RCC 7860 (cell line): ENCODE measurements around the gene GAS6.
A peak's percentile ranks its signal among the peaks of the same experiment; 100 is the strongest.
"Not testable (repeated sequence)": the region's sequence is repeated elsewhere in the genome, so short reads cannot be mapped to it uniquely, and the experiment has no call there.

Experiments
- DNase-seq: peaks from one replicate; pipeline ENCODE4 v3.0.0-alpha.2; 2015; ENCODE audit warnings: low spot score
- FAIRE-seq: peaks from 2 replicates; lab custom pipeline; 2012; peaks lifted over from hg19 to GRCh38; lab: Jason Lieb, UNC

The GAS6 gene

DNA sequence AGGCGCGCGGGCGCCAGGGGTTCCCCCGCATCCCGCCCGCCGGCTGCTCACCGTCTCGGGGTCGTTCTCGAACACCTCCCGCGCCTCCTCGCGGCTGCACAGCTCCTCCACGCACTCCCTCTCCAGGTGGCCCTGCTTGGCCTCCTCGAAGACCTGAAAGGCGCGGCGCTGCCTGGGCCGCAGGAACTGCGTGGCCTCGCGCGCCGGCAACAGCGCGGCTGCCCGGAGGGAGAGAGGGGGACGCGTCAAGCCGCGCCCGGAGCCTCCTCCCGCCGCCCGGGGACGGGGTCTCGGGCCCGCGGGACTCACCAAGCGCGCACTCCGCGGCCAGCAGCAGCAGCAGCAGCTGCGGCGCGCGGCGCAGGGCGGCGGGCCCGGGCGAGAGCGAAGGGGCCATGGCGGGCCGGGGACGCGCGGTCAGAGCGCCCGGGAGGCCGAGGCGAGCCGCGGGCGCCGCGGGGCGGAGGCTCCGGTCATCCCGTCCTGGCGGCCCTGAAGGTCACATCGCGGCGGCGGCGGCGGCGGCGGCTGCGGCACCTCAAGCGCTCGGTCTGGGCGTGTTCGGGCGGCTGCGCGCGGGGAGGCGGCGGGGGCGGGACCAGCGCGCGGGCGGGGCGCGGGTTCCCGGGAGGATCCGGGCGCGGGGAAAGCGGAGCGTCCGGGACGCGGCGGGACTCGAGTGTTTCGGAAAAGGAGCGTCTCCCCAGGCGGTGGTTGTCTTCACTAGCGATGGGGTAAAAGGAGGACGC, at the start of gene GAS6:
TSS of gene GAS6 (minus strand) at position 553 of the 749 bp plus-strand sequence. CDS start at position 397, 156 bp downstream.
- DNase-seq = no peak
- FAIRE-seq = no peak

DNA sequence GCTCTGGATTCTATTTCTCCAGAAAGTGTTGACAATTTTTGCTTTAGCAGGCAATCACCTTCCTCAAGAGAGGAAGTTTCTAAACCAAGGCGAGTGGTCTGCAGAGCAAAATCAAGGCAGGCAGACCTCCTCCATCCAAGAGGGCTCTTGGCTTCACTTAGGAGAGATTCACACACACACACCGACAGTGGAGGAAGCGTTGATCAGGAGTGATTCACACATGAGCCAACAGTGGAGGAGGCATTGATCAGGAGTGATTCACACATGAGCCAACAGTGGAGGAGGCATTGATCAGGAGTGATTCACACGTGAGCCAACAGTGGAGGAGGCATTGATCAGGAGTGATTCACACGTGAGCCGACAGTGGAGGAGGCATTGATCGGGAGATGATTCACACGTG, 49.5 kb upstream of the GAS6 start:
- not testable (repeated sequence) for FAIRE-seq, DNase-seq

DNA sequence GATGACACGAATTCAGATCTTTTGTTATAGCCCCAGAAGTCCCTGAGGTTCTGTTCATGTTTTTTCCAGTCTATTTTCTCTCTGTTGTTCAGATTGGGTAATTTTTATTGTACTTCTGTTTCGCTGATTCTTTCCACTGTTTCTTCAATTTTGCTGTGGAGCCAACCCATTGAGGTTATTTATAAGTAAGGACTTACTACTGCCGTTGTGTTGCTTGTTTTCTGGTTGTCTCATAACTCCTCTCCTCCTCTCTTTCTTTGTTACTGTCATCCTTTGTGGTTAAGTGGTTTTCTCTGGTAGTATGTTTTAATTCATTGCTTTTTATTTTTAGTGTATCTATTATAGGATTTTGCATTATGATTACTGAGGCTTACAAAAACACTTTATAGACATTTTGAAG, 48.7 kb upstream of the GAS6 start:
- FAIRE-seq = no peak

DNA sequence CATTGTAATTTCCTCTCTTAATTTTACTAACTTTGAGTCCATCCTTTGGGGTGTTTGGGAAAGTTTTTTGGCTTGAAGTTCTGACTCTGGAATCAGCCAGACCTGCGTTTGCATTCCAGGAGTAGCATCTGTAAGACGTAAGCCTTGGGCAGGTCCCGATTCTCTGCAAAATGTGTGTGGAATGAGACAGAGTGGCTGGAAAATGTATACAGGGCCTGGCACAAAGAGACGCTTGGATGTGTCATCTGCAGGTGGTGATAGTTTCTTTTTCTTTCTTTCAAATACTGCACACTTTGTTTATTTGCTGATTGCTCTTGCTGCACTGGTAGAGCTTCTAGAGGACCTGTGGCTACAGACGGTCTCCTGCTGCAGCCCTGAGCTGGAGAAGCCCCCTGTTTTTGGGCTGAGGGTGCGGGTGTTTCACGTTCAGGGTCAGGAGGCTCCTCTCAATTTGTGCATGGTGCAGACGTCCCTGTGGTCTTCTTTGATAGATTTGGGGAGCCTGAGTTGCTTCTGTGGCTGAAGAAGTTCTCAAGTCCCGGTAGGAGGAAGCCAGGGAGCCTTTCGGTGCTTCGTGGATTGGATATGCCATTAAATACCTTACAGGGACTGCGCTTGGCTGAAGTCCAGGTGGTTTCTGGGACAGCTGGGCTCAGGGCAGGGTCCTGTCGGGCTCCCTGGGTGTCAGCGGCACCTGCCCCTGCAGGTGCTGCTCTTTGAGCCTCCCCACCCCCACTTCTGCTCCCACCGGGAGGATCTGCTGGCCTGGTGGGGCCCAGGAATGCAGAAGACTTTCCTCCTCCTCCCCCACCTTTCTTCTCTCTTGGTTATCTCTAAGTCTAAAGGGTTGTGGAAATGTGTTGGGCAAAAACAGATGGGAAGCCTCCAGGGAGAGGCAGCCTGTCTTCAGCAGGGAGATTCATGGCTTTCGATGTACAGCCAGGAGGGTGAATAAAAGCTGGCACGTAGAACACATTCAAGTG, 44.0 kb upstream of the GAS6 start:
- FAIRE-seq (no peak), DNase-seq (no peak)

More for the DNA sequence above, 48.7 kb upstream of the GAS6 start:
- no peak for DNase-seq

DNA sequence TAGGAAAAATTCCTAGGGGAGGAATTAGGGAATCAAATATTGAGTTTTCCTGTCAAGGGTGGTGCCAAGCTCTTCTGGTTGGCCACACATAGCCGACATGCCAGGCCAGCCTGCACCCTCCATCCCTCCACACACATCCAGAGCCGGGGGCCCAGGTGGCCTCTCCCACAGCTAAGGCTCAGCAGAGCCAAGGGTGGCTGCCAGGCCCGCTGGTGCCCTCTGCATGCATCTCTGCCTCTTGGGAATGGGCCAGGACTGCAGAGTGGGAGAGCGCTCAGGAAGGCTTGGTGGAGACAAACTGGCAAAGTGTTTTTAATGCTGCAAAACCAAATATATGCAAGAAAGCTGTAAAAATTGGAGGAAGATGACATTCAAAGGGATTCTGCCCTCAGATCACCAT, 42.7 kb upstream of the GAS6 start:
- DNase-seq = no peak
- FAIRE-seq = no peak

DNA sequence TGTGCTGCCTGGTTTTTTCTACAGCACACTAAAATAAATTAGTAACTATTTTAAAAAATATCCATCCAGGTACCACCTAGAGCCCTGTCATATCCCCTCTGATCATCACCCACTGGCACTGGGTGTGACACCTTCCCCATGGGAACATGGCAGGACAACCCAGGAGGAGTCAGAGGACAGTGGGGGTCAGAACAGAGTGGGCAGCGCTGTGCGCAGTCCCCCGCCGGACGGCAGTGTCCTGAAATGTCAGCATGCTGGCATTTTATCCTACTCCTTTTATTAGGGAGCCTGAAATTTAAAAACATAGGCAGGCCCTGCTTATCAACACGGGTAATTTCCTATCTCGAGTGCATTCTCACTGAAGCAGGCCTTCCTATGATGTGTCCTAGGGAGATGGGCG, 42.1 kb upstream of the GAS6 start:
- no peak for FAIRE-seq

DNA sequence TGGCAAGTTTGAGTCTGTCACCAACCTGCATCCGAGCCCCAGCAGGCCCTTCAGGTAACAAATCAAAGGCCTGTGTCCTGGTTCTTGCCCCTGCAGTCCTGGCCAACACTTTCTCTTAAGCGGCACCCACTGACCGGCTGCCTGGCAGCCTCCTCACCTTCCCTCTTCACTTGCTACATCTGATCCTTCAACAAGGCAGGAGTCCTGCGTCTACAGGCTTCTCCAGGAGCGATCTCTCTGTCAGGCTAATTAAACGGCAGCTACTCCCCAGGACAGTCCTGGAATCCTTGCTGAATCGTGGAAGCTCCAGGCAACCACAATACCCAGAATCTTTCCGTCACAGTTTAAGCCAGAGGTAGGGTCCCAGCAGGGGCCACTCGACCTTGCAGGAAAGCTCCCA, 41.1 kb upstream of the GAS6 start:
- FAIRE-seq (no peak), DNase-seq (no peak)

More for the DNA sequence above, 42.1 kb upstream of the GAS6 start:
- no peak for DNase-seq

DNA sequence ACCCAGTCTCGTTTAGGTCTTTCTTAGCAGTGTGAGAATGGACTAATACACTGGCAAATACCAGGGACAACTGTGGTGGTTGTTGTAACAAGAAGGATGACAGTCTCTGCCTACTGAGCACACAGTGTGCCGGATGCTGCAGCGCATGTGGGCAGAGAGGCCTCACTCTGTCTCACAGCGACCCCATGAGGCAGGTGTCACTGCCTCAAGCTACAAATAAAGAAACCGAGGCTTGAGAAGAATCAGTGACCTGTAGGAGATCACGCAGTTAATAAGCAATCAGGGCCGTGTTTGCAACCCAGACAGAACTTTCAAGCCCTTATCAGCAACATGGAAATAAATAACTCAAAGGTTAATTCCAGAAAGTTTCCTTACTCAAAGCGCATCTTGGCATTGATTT, 40.5 kb upstream of the GAS6 start:
- peak; percentile 23 for DNase-seq
- FAIRE-seq = no peak

DNA sequence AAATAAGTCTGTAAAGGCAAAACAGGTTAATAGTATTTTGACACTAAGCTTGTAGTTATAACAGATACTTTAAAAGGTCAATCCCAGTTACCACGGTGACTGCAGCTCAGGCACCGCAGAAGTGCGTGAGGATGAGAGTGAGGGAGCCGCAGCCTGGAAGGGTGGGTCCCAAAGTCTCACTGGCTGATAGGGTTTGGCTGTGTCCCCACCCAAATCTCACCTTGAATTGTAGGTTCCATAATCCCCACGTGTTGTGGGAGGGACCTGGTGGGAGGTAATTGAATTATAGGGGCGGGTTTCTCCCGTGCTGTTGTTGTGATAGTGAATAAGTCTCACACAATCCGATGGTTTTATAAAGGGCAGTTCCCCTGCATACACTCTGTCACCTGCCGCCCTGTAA, 40.0 kb upstream of the GAS6 start:
- FAIRE-seq (no peak), DNase-seq (no peak)

DNA sequence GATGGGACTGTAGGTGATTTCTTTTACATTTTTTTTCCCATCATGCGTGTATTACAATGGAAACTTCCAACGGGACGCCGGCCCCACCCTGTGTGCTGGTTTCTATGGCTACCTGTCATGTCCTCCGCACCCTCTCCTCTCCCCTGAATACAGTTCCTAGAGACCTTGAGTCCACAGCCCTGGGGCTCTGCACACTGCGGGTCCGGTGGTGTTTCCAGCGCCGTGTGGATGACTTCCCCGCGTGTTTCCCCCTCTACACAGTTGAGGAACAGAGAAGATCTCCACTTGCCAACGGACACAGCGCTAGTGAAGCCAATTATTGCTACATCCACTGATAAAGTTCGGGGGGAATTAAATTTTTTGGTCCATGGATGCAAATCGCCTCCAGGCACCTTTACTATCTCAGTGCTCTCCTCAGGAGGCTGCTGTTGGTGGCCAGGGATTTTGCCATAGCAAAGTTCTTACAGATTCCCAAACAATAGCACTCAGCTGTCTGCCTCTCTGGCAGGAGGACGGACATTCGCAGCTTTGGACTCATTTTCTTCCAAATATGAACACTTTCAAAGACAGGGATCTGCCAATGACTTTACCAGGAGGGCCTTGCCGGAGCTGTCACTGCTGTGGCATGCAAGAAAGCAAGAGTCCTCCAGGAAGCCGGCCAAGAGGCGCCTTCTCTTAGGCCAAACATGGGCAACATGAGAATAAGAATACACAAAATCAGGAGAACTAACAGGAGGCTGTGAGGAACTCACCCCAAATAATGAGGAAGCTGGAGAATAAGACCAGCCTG, 39.3 kb upstream of the GAS6 start:
- no peak for FAIRE-seq
- DNase-seq = no peak

DNA sequence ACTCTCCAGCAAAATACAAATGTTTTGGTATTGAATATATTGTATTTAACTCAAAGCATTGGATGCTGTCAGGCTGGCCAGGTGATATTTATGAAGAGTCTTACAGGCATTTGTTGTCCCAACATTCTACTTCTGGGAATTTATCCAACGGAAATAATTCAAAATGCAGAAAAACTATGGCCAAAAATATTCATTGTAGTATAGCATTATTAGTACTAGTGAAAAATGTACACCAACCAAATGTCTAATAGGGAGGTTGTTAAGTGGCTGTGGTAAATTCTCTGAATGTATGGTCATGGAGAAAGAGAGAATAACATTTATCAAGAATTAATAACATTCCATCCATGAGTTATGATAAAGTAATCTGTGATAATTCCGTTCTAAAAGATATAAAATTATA, 38.6 kb upstream of the GAS6 start:
- FAIRE-seq (no peak), DNase-seq (no peak)

DNA sequence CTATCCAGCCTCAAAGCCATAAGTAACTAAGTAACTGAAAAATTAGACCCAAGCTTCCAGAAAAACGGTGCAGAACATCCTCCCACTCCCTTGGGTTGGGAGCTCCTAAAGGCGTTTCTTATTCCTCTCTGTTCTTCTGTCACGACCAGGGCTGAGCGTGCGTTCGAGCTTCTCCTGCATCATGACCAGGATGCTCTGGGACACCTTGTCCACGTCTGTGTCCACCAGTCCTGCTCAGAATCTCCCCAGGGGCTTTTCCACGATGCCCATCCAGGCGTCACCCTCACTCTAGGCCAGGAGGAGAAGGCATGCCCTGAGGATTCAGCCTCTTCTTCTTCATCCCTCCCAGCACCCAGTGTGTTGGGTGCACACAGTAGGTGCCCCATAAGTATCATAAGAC, 37.8 kb upstream of the GAS6 start:
- FAIRE-seq (no peak), DNase-seq (no peak)

DNA sequence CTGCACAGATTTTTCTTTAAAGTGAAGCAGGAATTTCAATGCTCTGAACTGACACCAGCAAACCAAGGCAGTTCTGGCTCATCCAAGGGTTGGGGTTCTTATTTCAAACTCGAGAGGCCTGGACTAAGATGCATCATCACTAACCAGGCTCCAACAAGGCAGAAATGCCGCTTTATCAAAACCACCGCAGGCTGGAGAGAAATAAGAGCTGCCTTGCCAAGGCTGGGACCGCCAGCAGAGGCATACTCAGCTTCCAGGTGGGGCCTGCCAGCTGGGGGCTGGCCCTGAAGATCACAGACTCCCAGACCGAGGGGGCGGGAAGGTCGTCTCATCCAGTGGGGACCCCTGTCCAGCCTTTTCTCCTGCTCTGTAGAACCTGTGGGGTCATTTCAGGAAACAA, 37.4 kb upstream of the GAS6 start:
- DNase-seq (no peak), FAIRE-seq (no peak)

DNA sequence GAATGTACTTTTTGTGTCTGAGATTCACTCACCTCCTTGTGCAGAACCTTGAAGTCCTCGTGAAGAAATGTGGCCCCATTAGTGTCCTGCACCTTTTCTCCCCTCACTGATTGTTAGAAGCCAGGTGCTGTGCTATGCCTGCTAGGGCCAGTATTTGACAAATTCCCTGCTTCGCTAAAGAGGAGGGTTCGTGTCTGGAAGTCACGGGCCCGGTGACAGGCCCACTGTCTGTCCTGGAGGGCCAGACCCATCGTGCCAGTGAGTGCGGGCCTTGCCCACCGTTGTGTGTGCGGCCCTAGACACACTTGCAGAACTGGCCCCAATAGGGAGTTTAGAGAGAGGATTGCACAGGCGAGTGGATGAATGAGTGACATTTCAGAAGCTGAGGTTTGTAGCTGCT, 36.8 kb upstream of the GAS6 start:
- DNase-seq = no peak
- no peak for FAIRE-seq

DNA sequence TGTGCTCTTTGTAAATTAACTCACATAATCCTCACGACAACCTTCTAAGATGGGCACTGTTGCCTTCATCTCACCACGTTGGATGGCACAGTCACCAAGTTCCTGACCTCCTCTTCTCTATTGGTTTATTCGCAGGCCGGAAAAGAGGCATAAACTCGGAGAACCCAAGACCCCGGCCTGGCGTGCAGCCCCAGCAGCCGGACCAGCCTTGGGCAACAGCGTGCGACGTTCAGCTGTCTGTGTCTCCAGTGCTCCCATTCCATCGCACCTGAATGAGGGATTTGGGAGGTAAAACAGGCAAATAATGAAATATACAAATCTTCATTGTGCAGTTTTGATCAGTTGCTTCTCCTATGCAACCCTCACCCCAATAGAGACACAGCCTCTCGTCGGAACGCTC, 34.5 kb upstream of the GAS6 start:
- DNase-seq (no peak), FAIRE-seq (no peak)

DNA sequence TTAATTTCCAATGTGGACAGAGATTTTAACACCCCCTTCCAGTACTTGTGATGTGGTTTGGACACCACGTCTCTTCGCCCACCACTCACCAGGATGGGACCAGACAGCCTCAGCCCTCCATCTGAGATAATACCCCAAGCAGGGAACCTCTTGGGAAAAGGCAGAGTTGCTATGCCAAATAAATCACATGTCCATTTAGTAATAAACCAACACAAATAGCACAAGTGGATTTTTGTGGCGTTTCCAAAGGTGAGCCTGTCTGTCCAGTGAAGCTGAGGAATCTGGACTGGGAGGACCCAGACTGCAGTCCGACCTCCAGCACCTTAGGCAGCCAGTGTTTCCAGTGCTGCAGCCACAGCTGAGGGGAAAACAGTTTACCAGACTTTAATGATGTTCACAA, 34.1 kb upstream of the GAS6 start:
- DNase-seq (no peak), FAIRE-seq (no peak)

DNA sequence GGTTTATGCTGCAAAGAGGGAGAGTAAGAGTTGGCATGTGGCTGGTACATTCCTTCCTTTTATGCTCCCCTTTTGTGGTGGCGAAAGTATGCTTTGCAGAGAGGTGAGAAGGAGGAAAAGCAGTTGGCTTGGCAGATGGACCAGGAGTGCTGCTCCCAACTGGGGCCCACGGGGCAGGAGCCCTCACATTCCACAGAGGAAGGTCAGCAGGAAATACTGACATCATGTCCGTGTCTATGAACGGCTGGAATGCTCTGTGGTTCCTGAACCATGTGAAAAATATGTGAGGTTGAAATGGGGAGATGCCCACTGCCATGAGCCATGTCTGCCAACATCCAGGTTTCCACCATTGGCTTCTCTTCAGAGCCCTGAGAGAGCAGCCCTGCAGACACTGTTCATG, 33.3 kb upstream of the GAS6 start:
- FAIRE-seq (peak; percentile 96), DNase-seq (peak; percentile 97)

DNA sequence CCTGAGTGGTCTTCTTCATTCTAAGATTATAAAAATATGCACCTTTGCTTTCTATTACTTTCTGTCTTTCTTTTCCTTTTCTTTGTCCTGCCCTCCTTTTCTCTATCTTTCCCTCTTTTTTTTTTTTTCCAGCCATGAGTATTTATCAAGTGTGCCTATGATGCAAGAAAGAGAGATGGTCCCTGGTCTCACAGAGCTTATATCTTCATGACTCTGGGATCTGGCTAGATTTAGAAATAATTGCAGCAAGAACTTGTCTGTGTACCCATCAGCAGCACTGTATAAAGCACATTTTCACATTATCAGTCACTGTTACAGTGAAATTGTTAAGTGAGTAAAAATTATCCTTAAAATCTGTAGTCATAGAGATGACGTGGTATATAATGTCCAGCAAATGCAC, 31.6 kb upstream of the GAS6 start:
- FAIRE-seq = no peak

DNA sequence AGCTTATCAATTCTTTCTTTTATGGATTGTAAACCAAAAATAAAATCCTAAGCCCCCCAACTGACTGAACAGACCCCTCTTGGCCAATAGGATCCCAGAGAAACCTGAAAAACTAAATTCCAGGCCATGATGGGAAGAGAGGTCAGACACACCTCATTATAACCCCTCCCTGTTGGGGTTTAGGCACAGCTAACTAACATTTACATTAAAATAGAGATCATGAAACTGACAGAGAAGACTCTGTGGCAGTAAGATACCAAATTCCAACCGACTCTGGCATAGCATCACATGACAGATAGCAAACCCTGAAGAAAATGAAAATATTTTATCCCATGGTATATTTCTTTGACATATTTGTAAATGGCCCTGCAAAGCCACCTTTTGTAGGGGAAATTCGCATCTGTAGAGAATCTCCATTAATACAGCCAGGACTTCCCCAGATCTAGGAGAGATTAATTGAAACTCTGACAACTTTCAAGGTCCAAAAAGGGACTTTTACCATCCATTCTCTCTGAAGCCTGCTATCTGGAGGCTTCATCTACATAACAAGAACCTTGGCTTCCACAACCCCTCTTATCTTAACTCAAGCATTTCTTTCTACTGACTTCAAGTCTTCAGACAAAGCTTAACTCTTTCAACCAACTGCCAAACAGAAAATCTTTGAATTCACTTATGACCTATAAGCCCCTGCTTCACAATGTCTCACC, 27.1 kb upstream of the GAS6 start:
- DNase-seq (no peak), FAIRE-seq (no peak)

More for the DNA sequence above, 31.6 kb upstream of the GAS6 start:
- DNase-seq = no peak

DNA sequence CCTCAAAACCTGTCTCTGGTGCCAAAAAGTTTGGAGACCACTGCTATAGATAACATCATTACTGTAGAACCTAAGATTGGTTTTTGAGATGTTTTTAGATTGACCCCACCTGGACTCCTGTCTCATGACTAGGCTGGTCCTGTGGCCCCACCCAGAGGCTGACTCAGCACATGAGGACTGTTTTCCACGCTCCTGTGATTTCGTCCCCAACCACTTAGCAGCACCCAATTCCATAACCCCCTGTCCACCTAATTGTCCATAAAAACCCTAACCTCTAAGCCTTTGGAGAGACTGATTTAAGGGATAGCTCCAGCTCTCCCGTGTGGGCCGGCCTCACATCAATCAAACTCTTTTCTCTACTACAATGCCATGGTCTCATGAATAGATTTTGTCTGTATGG, 25.6 kb upstream of the GAS6 start:
- DNase-seq (no peak), FAIRE-seq (peak; percentile 28)
